Erythroblast (primary cell): ENCODE results near the gene SIX1.

Experiments
- GATA1 ChIP-seq: IDR thresholded peaks from 2 replicates; pipeline ENCODE4 v1.6.1; 2011; ENCODE audit warnings: low read depth, mild to moderate bottlenecking, control low read depth, low read length, moderate library complexity
- POLR2A ChIP-seq: IDR thresholded peaks from 2 replicates; pipeline ENCODE4 v1.6.1; 2011; ENCODE audit warnings: mild to moderate bottlenecking, low read length

DNA sequence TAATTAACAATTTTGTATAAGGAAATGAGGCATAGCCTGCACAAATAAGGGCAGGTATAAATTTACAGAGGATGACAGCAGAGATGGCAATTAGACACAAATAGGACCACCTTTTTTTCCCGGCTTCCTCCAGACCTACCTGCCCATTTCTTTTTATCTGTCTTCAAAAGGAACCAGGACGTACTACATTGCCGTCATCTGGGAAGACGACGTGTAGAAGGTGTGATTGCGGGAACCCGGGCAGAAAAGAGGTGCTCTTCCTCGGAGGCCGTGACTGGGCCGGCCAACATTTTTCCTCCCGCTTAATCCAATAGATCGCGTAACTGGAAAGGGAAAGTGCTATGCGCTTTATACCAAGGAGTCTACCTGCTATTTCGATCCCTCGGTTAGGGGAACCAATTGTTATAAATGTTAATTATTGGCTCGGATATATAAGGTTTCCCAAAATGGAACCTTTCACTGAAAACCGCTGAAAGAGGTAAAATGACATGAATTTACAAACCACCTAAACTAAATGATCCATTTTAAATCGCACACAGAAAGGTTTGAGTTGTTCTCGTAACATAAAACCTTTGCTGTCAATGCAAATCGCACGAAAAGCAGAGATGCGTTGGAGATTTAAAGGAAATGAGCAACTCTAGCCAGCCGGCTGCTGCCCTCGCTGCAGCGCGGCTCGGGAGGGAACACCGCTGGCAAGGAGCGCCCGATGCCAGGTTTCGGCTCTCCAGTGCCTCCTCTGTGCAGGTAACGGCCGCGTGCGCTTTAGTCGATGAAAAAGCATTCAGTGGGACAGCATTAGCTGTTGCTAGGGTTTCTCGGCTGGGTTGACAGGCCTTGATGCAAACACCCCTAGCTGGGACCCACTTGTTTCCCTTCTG, 2.8 kb upstream of the SIX1 start:
- TF ChIP-seq POLR2A (no peak), GATA1 (no peak)
